22Rv1 (cell line): Measurements from ENCODE around the gene DDX28.

Experiments
- CTCF ChIP-seq: fragments of 450-650 bp; IDR thresholded peaks from 2 replicates; pipeline ENCODE4 v1.5.1; 2017; ENCODE audit warnings: mild to moderate bottlenecking
- ZFX ChIP-seq: fragments of 450-650 bp; IDR thresholded peaks from 2 replicates; pipeline ENCODE4 v1.6.1; 2017; ENCODE audit warnings: antibody characterized with exemption, borderline replicate concordance

- TF ChIP-seq CTCF, result no peak
- no peak for TF ChIP-seq ZFX
These were observed 1.5 kb downstream of the DDX28 start for GRCh38 chr16:68021490-68021889.
